H1 (cell line): Measurements from ENCODE around the gene CH25H.

ENCODE experiments used
- CHD2 ChIP-seq: IDR thresholded peaks from 2 replicates; pipeline ENCODE4 v1.6.1; 2012; ENCODE audit warnings: low read length, improper control_type of control experiment
- EGR1 ChIP-seq: IDR thresholded peaks from 2 replicates; pipeline ENCODE4 v1.6.1; 2011; ENCODE audit warnings: low read depth, low read length, borderline replicate concordance
- GABPA ChIP-seq: IDR thresholded peaks from 2 replicates; pipeline ENCODE4 v1.6.1; 2011; ENCODE audit warnings: mild to moderate bottlenecking, low read length, moderate library complexity, borderline replicate concordance; ENCODE audit not compliant: insufficient read depth
- NRF1 ChIP-seq: IDR thresholded peaks from 2 replicates; pipeline ENCODE4 v1.6.1; 2011; ENCODE audit warnings: mild to moderate bottlenecking, low read depth, low read length, improper control_type of control experiment
- POLR2A ChIP-seq, 2 experiments: IDR thresholded peaks; 1 replicate in 1 of 2; 2 replicates in 1 of 2; pipeline ENCODE4 v1.6.1; 2011; ENCODE audit warnings: low read depth in 2 of 2, low read length in 2 of 2, mild to moderate bottlenecking in 2 of 2; ENCODE audit errors: control extremely low read depth in 1 of 2
- POLR2AphosphoS5 ChIP-seq: IDR thresholded peaks from 2 replicates; pipeline ENCODE4 v1.6.1; 2011; ENCODE audit warnings: low read depth, low read length
- RAD21 ChIP-seq, 2 experiments: IDR thresholded peaks in 1 of 2; conservative IDR thresholded peaks in 1 of 2; 2 replicates each; pipeline ENCODE4 v1.6.1; 2011; ENCODE audit warnings: low read depth in 2 of 2, low read length in 2 of 2, improper control_type of control experiment in 1 of 2, inconsistent platforms in 1 of 2, mild to moderate bottlenecking in 1 of 2, moderate library complexity in 1 of 2
- RFX5 ChIP-seq: IDR thresholded peaks from 2 replicates; pipeline ENCODE4 v1.6.1; 2011; ENCODE audit warnings: low read depth, low read length, improper control_type of control experiment, borderline replicate concordance
- RXRA ChIP-seq: IDR thresholded peaks from 2 replicates; pipeline ENCODE4 v1.6.1; 2011; ENCODE audit warnings: low read depth, mild to moderate bottlenecking, low read length, moderate library complexity; ENCODE audit not compliant: insufficient read depth
- SP4 ChIP-seq: IDR thresholded peaks from 2 replicates; pipeline ENCODE4 v1.6.1; 2012; ENCODE audit warnings: low read length, inconsistent platforms
- TBP ChIP-seq: IDR thresholded peaks from 2 replicates; pipeline ENCODE4 v1.6.1; 2011; ENCODE audit warnings: low read depth, low read length, improper control_type of control experiment
- TF ChIP-seq, protein P1 (sequence below), 3 experiments: IDR thresholded peaks; 1 replicate in 2 of 3; 2 replicates in 1 of 3; pipeline versions ENCODE4 v1.5.1 to v1.6.1; 2011; ENCODE audit warnings: low read length in 3 of 3, mild to moderate bottlenecking in 3 of 3, inconsistent platforms in 2 of 3, low read depth in 1 of 3, moderate library complexity in 1 of 3; ENCODE audit not compliant: insufficient read depth in 1 of 3; ENCODE audit errors: control extremely low read depth in 1 of 3
- TF ChIP-seq, protein P2 (sequence below): IDR thresholded peaks from 2 replicates; pipeline ENCODE4 v1.6.1; 2012; ENCODE audit warnings: low read length, inconsistent platforms

DNA sequence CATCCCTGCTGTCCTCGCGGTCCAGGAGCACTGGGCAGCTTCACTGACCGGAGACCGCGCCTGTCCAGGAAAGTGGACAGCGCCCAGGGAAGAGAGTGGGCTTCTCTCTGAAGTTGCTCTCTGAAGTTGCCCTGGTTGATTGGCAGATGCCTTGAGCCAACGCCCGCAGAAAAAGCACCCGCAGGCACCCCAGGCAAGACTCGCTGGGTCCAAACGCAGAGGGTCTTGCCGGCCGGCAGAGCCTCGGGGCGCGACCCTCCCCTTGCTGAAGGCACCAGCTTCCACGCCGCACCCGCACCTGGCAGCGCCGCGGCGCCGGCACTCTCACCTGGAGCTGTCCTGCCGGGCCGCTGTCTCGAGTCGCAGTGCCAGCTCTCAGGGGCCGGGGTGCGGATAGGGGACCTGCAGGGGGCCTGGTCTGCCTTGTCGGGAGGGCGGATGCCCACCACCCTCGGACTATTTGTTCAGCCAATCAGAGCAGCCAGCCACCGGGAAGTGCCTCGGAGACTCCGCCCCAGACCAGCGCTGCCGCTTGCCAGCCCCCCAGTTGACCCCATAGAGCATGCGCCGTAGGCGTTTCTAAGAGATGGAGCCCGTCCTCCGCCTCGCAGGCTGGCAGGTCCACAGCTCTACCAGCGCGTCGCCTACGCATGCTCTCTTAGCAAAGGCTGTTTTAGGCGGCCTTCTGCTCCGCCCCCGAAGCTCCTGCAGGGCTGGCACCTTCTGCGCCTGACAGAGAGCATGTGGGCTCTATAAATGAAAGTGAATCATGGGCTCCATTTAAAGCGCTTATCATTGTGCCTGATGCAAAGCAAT is 44.5 kb upstream of the CH25H start, which contains the start of gene LIPA:
- 0 out of 4 replicates have a peak, but pooled peaks of 1 of the 2 experiments have one; percentile 1 for TF ChIP-seq RAD21 (IDR thresholded peaks at IDR 0.05 in 1 of 2, conservative IDR thresholded peaks at IDR 0.05 in 1 of 2; ENCODE audit: low read depth in 2 of 2, low read length in 2 of 2)
- peak; percentile 70 for TF ChIP-seq EGR1
- TF ChIP-seq GABPA = no peak
- TF ChIP-seq RXRA = no peak
- TF ChIP-seq, protein P1, sequence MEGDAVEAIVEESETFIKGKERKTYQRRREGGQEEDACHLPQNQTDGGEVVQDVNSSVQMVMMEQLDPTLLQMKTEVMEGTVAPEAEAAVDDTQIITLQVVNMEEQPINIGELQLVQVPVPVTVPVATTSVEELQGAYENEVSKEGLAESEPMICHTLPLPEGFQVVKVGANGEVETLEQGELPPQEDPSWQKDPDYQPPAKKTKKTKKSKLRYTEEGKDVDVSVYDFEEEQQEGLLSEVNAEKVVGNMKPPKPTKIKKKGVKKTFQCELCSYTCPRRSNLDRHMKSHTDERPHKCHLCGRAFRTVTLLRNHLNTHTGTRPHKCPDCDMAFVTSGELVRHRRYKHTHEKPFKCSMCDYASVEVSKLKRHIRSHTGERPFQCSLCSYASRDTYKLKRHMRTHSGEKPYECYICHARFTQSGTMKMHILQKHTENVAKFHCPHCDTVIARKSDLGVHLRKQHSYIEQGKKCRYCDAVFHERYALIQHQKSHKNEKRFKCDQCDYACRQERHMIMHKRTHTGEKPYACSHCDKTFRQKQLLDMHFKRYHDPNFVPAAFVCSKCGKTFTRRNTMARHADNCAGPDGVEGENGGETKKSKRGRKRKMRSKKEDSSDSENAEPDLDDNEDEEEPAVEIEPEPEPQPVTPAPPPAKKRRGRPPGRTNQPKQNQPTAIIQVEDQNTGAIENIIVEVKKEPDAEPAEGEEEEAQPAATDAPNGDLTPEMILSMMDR (IDR thresholded peaks at IDR 0.05; ENCODE audit: control extremely low read depth in 1 of 3, insufficient read depth in 1 of 3, low read depth in 1 of 3, low read length in 3 of 3) = no peak
- TF ChIP-seq CHD2 = no peak
- TF ChIP-seq, protein P2, sequence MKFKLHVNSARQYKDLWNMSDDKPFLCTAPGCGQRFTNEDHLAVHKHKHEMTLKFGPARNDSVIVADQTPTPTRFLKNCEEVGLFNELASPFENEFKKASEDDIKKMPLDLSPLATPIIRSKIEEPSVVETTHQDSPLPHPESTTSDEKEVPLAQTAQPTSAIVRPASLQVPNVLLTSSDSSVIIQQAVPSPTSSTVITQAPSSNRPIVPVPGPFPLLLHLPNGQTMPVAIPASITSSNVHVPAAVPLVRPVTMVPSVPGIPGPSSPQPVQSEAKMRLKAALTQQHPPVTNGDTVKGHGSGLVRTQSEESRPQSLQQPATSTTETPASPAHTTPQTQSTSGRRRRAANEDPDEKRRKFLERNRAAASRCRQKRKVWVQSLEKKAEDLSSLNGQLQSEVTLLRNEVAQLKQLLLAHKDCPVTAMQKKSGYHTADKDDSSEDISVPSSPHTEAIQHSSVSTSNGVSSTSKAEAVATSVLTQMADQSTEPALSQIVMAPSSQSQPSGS = no peak
- peak; percentile 43; the same call in 1 of the 2 replicates for TF ChIP-seq POLR2AphosphoS5
- no peak for TF ChIP-seq RFX5
- TF ChIP-seq POLR2A (IDR thresholded peaks at IDR 0.05; ENCODE audit: control extremely low read depth in 1 of 2, low read depth in 2 of 2, low read length in 2 of 2) = peak in 1 of 2 experiments; percentile 58; a peak in 1 of 3 replicates
- peak; percentile 71 for TF ChIP-seq NRF1
- TF ChIP-seq TBP = peak; percentile 77; the same call in 1 of the 2 replicates
- no peak for TF ChIP-seq SP4
